Psoas muscle (tissue), 8 donors: ENCODE measurements around the gene AAGAB. TPM values are rescaled to one million over a fixed set of nuclear protein-coding genes. Genes with fewer than 3 reads are reported as not detected.

Source experiments
- ATAC-seq, 4 donors: fragments of 200-7000 bp; cut with Tn5 transposase; one replicate each; pipeline ENCODE4 v1.9.1; 2020; ENCODE audit warnings: moderate library complexity in 3 of 4, mild to moderate bottlenecking in 2 of 4
- DNase-seq, 2 donors: peaks; one replicate each; pipeline ENCODE4 v3.0.0-alpha.2; 2020
- H3K27ac ChIP-seq: fragments of 200-600 bp; one replicate; pipeline ENCODE4 v1.8.0; 2022
- H3K27me3 ChIP-seq, 3 donors: fragments of 200-600 bp in 1 of 3; one replicate each; pipeline versions ENCODE4 v1.6.1 to v1.8.0; 2013 to 2022; ENCODE audit warnings: low read length in 2 of 3, mild to moderate bottlenecking in 2 of 3, moderate library complexity in 1 of 3; ENCODE audit not compliant: insufficient read depth in 3 of 3
- H3K36me3 ChIP-seq, 2 donors: fragments of 200-600 bp in 1 of 2; one replicate each; pipeline versions ENCODE4 v1.6.1 to v1.8.0; 2013 to 2022; ENCODE audit warnings: low read depth in 1 of 2, mild to moderate bottlenecking in 1 of 2, moderate library complexity in 1 of 2; ENCODE audit not compliant: insufficient read depth in 1 of 2
- H3K4me1 ChIP-seq: fragments of 200-600 bp; one replicate; pipeline ENCODE4 v1.8.0; 2022
- H3K4me3 ChIP-seq: fragments of 200-600 bp; one replicate; pipeline ENCODE4 v1.8.0; 2022; ENCODE audit warnings: mild to moderate bottlenecking
- H3K9me3 ChIP-seq: fragments of 200-600 bp; one replicate; pipeline ENCODE4 v1.8.0; 2022
- WGBS, 3 donors: extraction: QIAGEN DNeasy Blood & Tissue Kit; methylation state at CpG; one replicate each; pipeline versions ENCODE4 v1.1.6 to v1.1.7; 2013; 5-methylcytosine and 5-hydroxymethylcytosine counted together
- intact Hi-C, 2 donors: fragments of 100-400 bp; cut with DNase I; formaldehyde crosslinking; loops; one replicate each; pipeline versions ENCODE4 v1.11.0 to v1.14.2; 2022
- polyA plus RNA-seq, 3 donors: library from polyadenylated mRNA; stranded (reverse); fragments of 200-250 nt; gene quantifications; one replicate each; pipeline ENCODE4 v1.2.3, GENCODE V29; 2013
- total RNA-seq, 4 donors: library from RNA; stranded (reverse); fragmentation: NEBNext Ultra II Directional in 2 of 4; extraction: Animal tissue kit (Norgen Biotek cat#: 25700) in 2 of 4; gene quantifications; one replicate each; pipeline versions ENCODE4 v1.2.1 to v1.2.4, GENCODE V29; 2021 to 2023
- TF ChIP-seq, protein P1 (sequence below): fragments of 200-600 bp; IDR thresholded peaks from one replicate; pipeline ENCODE4 v1.8.0; 2022; ENCODE audit warnings: antibody characterized with exemption
- donor health status: healthy with polysubstance abuse.
- donor health status: DM: no; HTN: no; CAD: no; lungs with moderate emphysema.
- donor health status: Bipolar disorder and iron deficiency.
- donor health status: healthy.
- donor health status: DM: yes; HTN: yes; CAD: no.
- donor health status: DM: no; HTN: no; CAD: no.
- donor health status: DM: no; HTN: no; CAD: no.
- donor health status: DM: yes; HTN: yes; CAD: no.

The AAGAB gene
- total and polyA plus RNA-seq, 7 donors = 19.0 to 46.1 (median 42.1) TPM

DNA sequence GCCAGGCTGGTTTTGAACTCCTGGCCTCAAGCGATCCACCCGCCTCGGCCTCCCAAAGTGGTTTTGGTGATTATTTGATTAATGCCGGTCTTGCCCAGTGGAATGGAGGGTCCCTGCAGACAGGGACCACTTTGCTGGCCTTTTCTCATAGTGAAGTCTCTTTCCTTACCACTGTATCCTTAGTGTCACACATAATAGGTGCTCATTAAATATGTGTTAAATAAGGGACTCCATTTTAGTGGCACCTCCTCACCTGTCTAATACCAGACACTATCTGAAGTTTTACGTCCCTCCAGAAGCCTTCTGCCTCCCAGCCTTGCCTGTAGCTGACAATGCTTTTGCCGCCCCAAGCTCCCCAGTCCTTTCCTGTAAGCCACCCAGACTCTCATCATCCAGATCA is 91.3 kb downstream of the AAGAB start:
- WGBS, 3 donors = 96 to 99% (median 98%) methylated on average over 6 of the region's 6 CpGs
- no peak for ATAC-seq
- intact Hi-C loops = no loop called here
- Histone ChIP-seq H3K27ac (peak overlapping the region; percentile 88), H3K27me3 (no peaks in the 10 kb centered on the region), H3K36me3 (peaks cover 0 to 18% of the 10 kb centered on the region in 2 donors), H3K4me3 (no peak overlapping the region), H3K9me3 (no peaks in the 10 kb centered on the region), H3K4me1 (peaks cover 89% of the 10 kb centered on the region)
- TF ChIP-seq, protein P1, sequence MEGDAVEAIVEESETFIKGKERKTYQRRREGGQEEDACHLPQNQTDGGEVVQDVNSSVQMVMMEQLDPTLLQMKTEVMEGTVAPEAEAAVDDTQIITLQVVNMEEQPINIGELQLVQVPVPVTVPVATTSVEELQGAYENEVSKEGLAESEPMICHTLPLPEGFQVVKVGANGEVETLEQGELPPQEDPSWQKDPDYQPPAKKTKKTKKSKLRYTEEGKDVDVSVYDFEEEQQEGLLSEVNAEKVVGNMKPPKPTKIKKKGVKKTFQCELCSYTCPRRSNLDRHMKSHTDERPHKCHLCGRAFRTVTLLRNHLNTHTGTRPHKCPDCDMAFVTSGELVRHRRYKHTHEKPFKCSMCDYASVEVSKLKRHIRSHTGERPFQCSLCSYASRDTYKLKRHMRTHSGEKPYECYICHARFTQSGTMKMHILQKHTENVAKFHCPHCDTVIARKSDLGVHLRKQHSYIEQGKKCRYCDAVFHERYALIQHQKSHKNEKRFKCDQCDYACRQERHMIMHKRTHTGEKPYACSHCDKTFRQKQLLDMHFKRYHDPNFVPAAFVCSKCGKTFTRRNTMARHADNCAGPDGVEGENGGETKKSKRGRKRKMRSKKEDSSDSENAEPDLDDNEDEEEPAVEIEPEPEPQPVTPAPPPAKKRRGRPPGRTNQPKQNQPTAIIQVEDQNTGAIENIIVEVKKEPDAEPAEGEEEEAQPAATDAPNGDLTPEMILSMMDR = no peak
- DNase-seq = no peak

DNA sequence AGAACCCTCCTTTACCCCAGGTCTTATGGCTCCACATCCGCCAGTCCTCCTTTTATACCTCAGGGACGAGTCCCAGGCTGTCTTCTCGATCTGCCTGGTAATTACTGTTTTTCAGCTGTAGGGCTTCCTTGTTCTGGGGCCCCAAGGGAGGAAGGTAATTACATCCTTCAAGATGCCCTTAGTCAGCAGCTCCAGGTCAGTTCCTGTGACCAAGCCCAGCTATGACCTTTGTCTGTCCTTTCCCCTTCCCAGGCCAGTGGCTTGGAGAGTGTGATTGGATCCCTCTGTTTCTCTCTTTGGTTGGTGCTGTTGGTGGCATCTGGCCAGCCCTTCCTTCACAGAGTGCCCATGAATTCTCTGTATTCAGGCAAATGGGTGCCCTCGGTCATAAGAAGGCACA is 92.6 kb downstream of the AAGAB start:
- 50 to 72% (median 56%) methylated on average over 4 of the region's 4 CpGs for WGBS, 3 donors
- TF ChIP-seq, protein P1 = no peak
- no peak for DNase-seq
- peak overlapping the region; percentile 39 for H3K27ac ChIP-seq
- no peak overlapping the region for H3K4me3 ChIP-seq
- intact Hi-C loops = no loop called here
- ATAC-seq = no peak
- H3K36me3 ChIP-seq = peaks cover 0 to 15% of the 10 kb centered on the region in 2 donors
- H3K27me3 ChIP-seq = no peaks in the 10 kb centered on the region
- H3K4me1 ChIP-seq = peaks cover 87% of the 10 kb centered on the region
- no peaks in the 10 kb centered on the region for H3K9me3 ChIP-seq

DNA sequence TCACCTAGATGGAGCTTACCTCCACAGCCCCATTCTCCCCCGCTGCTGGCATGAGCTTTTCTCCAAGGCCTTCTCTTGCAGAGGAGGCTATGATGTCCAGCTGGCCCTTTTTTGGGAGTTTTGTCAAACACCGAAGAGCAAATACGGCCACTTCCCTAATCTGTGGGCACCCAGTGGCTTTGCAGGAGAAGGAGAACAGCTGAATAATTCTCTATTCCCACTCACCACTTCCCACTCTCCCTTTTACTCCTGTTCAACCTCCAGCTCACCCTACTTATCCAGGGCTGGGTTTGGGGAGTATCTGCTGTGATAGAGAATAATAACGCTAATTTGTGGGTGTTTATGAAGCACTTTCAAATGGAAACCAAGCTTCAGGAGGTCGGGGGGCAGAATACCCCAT is 93.0 kb downstream of the AAGAB start:
- ATAC-seq (no peak), DNase-seq (no peak)
- Histone ChIP-seq H3K9me3 (no peaks in the 10 kb centered on the region), H3K36me3 (peaks cover 0 to 10% of the 10 kb centered on the region in 2 donors), H3K4me1 (peaks cover 82% of the 10 kb centered on the region), H3K27ac (peak overlapping the region; percentile 39), H3K4me3 (no peak overlapping the region), H3K27me3 (no peaks in the 10 kb centered on the region)
- TF ChIP-seq, protein P1 = no peak
- WGBS, 3 donors = 85 to 94% (median 85%) methylated on average over 5 of the region's 5 CpGs
- intact Hi-C loops = no loop called here

DNA sequence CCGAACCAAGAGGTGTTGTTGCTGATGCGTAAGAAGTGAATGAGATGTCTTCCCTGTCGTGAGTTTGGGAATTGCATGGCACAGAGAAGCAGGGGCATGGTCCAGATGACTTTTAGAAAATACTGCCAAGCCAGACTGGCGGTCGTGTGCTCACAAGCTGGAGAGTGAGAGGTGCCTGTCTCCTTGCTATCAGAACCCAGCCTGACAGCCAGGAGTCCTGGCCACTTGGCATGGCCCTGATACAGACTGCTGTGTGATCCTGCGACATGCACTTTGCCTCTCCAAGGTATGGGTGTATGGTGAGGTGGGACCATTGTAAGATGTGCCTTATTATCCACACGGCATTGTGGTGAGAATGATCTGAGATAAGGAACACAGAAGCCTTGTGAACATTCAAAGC is 96.1 kb downstream of the AAGAB start:
- Histone ChIP-seq H3K27ac (peak overlapping the region; percentile 80), H3K9me3 (no peaks in the 10 kb centered on the region), H3K27me3 (no peaks in the 10 kb centered on the region), H3K4me1 (peaks cover 72% of the 10 kb centered on the region), H3K36me3 (no peaks in the 10 kb centered on the region), H3K4me3 (no peak overlapping the region)
- WGBS, 3 donors = 35 to 47% (median 36%) methylated on average over 7 of the region's 7 CpGs
- TF ChIP-seq, protein P1 = no peak
- peak; percentile 36 to 72 (median 57) for ATAC-seq
- intact Hi-C loops = loop anchor here in 1 of 2 donors (5.0 kb wide), 1 partner anchor 46 kb away; no protein-coding TSS in a partner anchor
- DNase-seq = no peak
